GM20000 (cell line): ENCODE data around the gene EDN1.

Experiments used
- DNase-seq: peaks from one replicate; pipeline ENCODE4 v3.0.0; 2012; ENCODE audit warnings: low spot score
- CTCF ChIP-seq: IDR thresholded peaks from 2 replicates; pipeline ENCODE4 v1.5.1; 2012; ENCODE audit warnings: mild to moderate bottlenecking, control low read depth; ENCODE audit errors: extremely low read depth, missing control alignments

EDN1 gene

GRCh38 chr6:12342664-12343063, 52.5 kb downstream of the EDN1 start:
- no peak for DNase-seq
- no peak for TF ChIP-seq CTCF

DNA sequence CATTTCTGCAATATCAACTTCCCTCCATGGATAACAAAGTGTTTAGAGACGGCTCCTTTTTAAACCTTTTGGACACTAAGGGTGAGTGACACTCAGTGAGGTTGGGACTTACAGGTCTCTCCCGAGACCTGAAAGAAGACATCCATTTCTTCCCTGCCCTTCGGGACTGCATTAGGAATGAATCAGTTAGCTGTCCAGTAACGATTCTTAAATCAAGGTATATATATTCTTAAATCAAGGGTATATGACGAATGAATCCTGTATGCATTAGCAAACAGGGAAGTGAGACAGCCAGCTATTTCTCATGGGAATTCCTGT, 52.9 kb downstream of the EDN1 start:
- no peak for DNase-seq
- no peak for TF ChIP-seq CTCF

GRCh38 chr6:12343440-12344162, 53.4 kb downstream of the EDN1 start:
- DNase-seq: no peak
- TF ChIP-seq CTCF: no peak

DNA sequence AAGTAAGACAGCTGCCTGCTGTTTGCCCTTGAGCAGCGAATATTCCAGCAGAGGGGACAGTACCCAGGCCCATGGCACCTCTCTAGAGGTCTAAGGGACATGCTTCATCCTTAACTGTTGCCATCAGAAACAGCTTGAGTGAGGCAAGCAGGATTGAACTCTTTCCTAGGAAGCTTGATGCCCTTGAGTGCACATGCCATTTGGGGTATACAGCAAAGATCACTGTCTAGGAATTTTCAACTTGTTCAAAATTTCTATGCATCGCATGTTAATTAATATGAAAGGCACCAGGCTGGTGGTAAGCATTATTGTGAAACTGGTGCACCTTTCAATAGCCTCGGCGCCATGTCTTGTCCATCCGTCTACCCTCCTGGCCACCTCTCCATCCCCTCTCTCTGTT, 54.1 kb downstream of the EDN1 start:
- DNase-seq: no peak
- TF ChIP-seq CTCF: no peak

GRCh38 chr6:12344961-12345693, 55.0 kb downstream of the EDN1 start:
- TF ChIP-seq CTCF: no peak

GRCh38 chr6:12345694-12346058, 55.5 kb downstream of the EDN1 start:
- DNase-seq: no peak
- no peak for TF ChIP-seq CTCF

More at GRCh38 chr6:12344961-12345693, 55.0 kb downstream of the EDN1 start:
- no peak for DNase-seq
